Parathyroid adenoma (tissue), 2 donors: ENCODE results near the gene ANKRD44.

Experiments used
- H2AFZ ChIP-seq: fragments of 300-600 bp; sonication (generic); one replicate; pipeline ENCODE4 v1.7.0; 2017; ENCODE audit warnings: antibody characterized with exemption, mild to moderate bottlenecking
- H3K27ac ChIP-seq: fragments of 300-600 bp; sonication (generic); one replicate; pipeline ENCODE4 v1.7.0; 2017
- H3K27me3 ChIP-seq: fragments of 300-600 bp; sonication (generic); one replicate; pipeline ENCODE4 v1.7.0; 2017; ENCODE audit warnings: low read length; ENCODE audit not compliant: control insufficient read depth, insufficient read depth
- H3K36me3 ChIP-seq: fragments of 300-600 bp; sonication (generic); one replicate; pipeline ENCODE4 v1.7.0; 2017; ENCODE audit warnings: low read length; ENCODE audit not compliant: control insufficient read depth, insufficient read depth
- H3K4me1 ChIP-seq: fragments of 300-600 bp; sonication (generic); one replicate; pipeline ENCODE4 v1.7.0; 2017; ENCODE audit warnings: control low read depth
- H3K4me2 ChIP-seq: fragments of 300-600 bp; sonication (generic); one replicate; pipeline ENCODE4 v1.7.0; 2017; ENCODE audit warnings: low read length
- H3K4me3 ChIP-seq: fragments of 300-600 bp; sonication (generic); one replicate; pipeline ENCODE4 v1.7.0; 2017; ENCODE audit warnings: low read depth, low read length
- H3K79me2 ChIP-seq: fragments of 300-600 bp; sonication (generic); one replicate; pipeline ENCODE4 v1.7.0; 2017; ENCODE audit warnings: control low read depth
- H3K9ac ChIP-seq: fragments of 300-600 bp; sonication (generic); one replicate; pipeline ENCODE4 v1.7.0; 2017; ENCODE audit warnings: mild to moderate bottlenecking
- H3K9me3 ChIP-seq: fragments of 300-600 bp; sonication (generic); one replicate; pipeline ENCODE4 v1.7.0; 2017; ENCODE audit warnings: low read length; ENCODE audit not compliant: control insufficient read depth
- TF ChIP-seq, protein P1 (sequence below): fragments of 300-600 bp; sonication (generic); IDR thresholded peaks from one replicate; pipeline ENCODE4 v1.7.0; 2017; ENCODE audit warnings: antibody characterized with exemption, mild to moderate bottlenecking
- donor health status: primary hyperparathyroidism.

Gene ANKRD44

DNA sequence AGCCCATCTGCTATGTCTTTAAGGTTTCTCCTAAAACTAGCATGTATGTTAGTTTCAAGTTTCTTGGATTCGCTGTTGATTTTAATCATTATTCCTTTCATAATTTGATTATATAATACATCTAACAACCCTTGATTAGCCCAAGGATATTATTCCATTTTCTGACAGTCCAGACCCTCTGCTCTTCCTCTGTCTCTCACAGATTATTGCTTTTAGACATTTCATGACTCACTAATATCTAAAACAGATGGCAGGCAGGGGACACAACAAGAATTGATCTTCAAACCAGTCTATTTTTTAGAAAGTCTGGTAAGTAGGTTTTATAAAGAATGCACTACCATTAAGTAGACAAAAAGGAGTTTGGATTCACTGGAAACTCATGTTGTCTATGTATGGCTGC is 162.2 kb downstream of the ANKRD44 start:
- Histone ChIP-seq H3K9ac (no peak overlapping the region), H3K4me3 (no peak overlapping the region), H3K4me1 (no peaks in the 10 kb centered on the region), H3K9me3 (no peaks in the 10 kb centered on the region), H3K27me3 (no peaks in the 10 kb centered on the region), H3K27ac (no peak overlapping the region), H2AFZ (no peak overlapping the region), H3K36me3 (no peaks in the 10 kb centered on the region), H3K4me2 (no peak overlapping the region), H3K79me2 (no peaks in the 10 kb centered on the region)
- TF ChIP-seq, protein P1, sequence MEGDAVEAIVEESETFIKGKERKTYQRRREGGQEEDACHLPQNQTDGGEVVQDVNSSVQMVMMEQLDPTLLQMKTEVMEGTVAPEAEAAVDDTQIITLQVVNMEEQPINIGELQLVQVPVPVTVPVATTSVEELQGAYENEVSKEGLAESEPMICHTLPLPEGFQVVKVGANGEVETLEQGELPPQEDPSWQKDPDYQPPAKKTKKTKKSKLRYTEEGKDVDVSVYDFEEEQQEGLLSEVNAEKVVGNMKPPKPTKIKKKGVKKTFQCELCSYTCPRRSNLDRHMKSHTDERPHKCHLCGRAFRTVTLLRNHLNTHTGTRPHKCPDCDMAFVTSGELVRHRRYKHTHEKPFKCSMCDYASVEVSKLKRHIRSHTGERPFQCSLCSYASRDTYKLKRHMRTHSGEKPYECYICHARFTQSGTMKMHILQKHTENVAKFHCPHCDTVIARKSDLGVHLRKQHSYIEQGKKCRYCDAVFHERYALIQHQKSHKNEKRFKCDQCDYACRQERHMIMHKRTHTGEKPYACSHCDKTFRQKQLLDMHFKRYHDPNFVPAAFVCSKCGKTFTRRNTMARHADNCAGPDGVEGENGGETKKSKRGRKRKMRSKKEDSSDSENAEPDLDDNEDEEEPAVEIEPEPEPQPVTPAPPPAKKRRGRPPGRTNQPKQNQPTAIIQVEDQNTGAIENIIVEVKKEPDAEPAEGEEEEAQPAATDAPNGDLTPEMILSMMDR, result no peak

DNA sequence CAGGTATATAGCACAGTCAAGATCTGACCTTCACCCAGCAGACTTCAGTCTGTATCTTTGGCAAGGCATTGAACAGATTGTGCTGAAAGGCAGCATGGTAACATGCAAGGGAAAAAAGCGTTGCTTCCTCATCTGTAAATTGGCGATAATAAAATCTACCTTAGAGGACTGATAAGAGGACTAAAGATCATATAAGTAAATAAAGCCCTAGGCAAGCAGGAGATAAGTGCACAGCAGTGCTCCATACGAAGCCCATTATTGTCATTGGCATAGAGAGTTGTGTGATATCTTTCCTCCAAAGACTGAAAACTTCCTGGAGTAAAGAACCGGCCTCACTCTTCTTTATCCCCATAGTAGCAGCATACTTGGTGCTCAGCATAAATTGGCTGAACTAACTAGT is 162.6 kb downstream of the ANKRD44 start:
- H3K27me3 ChIP-seq, result no peaks in the 10 kb centered on the region
- no peaks in the 10 kb centered on the region for H3K4me1 ChIP-seq
- H3K4me2 ChIP-seq, result no peak overlapping the region
- H3K27ac ChIP-seq, result no peak overlapping the region
- H3K4me3 ChIP-seq, result no peak overlapping the region
- TF ChIP-seq, protein P1, result no peak
- no peaks in the 10 kb centered on the region for H3K36me3 ChIP-seq
- H3K79me2 ChIP-seq, result no peaks in the 10 kb centered on the region
- H3K9ac ChIP-seq, result no peak overlapping the region
- H3K9me3 ChIP-seq, result no peaks in the 10 kb centered on the region
- H2AFZ ChIP-seq, result no peak overlapping the region

DNA sequence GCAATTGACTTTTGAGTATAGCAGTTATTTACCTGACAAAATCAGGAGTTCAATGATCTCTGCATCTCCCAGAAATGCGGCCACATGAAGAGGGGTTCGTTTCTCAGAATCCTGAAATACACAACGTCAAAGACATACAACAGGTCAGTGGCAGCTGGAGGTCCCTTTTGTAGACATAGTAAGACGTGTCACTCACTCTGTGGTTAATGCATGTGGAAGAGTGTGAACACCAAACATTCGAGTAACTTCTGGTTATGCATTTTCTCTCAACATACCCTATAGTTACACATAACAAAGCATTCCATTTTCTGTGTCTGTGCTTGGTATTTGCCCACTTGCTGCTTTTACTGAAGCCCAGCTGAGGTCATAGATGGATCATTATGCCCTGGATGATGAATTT is 163.6 kb downstream of the ANKRD44 start:
- TF ChIP-seq, protein P1, result no peak
- Histone ChIP-seq H2AFZ (no peak overlapping the region), H3K4me1 (no peaks in the 10 kb centered on the region)

DNA sequence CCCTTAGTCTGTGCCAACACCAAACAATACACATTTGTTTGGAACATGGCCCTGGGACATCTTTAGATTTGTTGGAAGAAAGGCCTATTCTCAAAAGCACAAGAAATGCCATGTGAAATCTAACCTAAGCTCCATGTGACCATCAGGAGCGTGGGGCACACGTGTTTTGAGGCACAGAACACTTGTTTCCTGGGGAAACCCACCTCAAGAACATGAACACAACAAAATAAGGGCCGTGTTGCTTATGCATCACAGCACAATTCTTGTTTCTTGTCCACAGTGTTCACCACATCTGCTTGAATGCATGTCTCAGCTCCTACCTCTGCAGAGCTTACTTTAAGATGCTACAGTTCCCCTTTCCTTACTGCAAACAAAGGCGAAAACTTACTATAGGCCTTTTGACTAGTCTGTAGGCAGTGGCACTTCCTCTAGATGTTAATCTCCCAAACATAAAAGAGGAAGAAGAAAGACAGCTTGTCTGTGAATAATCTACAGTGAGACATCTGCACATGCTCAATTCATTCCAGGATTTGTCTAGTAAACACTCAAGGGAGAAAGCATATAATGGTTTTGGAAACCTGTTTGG is 165.0 kb downstream of the ANKRD44 start:
- H3K4me2 ChIP-seq, result no peak overlapping the region
- H3K36me3 ChIP-seq, result no peaks in the 10 kb centered on the region
- H2AFZ ChIP-seq, result no peak overlapping the region
- H3K27ac ChIP-seq, result no peak overlapping the region
- H3K4me1 ChIP-seq, result no peaks in the 10 kb centered on the region
- no peaks in the 10 kb centered on the region for H3K27me3 ChIP-seq
- H3K79me2 ChIP-seq, result no peaks in the 10 kb centered on the region
- H3K9ac ChIP-seq, result no peak overlapping the region
- TF ChIP-seq, protein P1, result no peak
- H3K9me3 ChIP-seq, result no peaks in the 10 kb centered on the region
- no peak overlapping the region for H3K4me3 ChIP-seq

More for the DNA sequence above, 163.6 kb downstream of the ANKRD44 start:
- no peaks in the 10 kb centered on the region for H3K27me3 ChIP-seq
- H3K9me3 ChIP-seq, result no peaks in the 10 kb centered on the region
- no peak overlapping the region for H3K4me3 ChIP-seq
- H3K27ac ChIP-seq, result no peak overlapping the region
- no peak overlapping the region for H3K4me2 ChIP-seq
- H3K36me3 ChIP-seq, result no peaks in the 10 kb centered on the region
- H3K79me2 ChIP-seq, result no peaks in the 10 kb centered on the region
- no peak overlapping the region for H3K9ac ChIP-seq

DNA sequence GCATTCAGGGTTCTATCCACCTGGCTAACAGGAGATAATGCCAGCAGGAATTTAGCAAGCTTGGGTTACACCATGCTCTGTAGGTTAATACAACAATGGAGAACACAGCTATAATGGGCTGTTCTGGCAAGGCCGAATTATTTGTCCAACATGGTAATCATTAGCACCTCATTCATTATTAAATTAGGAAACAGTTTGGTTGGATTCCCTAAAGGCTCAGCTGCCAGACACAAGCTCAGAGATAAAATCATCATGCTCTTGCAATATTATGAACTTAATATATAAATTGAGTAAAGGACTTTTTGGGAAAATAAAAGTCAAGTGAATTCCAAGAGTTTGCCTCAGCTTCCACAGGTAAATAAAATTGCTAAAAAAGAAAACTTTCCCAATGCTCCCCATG is 166.4 kb downstream of the ANKRD44 start:
- TF ChIP-seq, protein P1, result no peak
- no peaks in the 10 kb centered on the region for H3K27me3 ChIP-seq
- H3K9ac ChIP-seq, result no peak overlapping the region
- H3K4me2 ChIP-seq, result no peak overlapping the region
- H3K9me3 ChIP-seq, result no peaks in the 10 kb centered on the region
- H3K36me3 ChIP-seq, result no peaks in the 10 kb centered on the region
- no peak overlapping the region for H3K27ac ChIP-seq
- no peaks in the 10 kb centered on the region for H3K79me2 ChIP-seq
- H3K4me1 ChIP-seq, result no peaks in the 10 kb centered on the region
- no peak overlapping the region for H3K4me3 ChIP-seq
- no peak overlapping the region for H2AFZ ChIP-seq
